GM18508 (cell line): Measurements from ENCODE around the gene EPHA2.

Experiments
- ATAC-seq: cut with Tn5 transposase; IDR thresholded peaks from one replicate; pipeline ENCODE4 v1.9.1; 2021; ENCODE audit warnings: moderate number of reproducible peaks; ENCODE audit not compliant: insufficient read depth, unreplicated experiment

Gene EPHA2

DNA sequence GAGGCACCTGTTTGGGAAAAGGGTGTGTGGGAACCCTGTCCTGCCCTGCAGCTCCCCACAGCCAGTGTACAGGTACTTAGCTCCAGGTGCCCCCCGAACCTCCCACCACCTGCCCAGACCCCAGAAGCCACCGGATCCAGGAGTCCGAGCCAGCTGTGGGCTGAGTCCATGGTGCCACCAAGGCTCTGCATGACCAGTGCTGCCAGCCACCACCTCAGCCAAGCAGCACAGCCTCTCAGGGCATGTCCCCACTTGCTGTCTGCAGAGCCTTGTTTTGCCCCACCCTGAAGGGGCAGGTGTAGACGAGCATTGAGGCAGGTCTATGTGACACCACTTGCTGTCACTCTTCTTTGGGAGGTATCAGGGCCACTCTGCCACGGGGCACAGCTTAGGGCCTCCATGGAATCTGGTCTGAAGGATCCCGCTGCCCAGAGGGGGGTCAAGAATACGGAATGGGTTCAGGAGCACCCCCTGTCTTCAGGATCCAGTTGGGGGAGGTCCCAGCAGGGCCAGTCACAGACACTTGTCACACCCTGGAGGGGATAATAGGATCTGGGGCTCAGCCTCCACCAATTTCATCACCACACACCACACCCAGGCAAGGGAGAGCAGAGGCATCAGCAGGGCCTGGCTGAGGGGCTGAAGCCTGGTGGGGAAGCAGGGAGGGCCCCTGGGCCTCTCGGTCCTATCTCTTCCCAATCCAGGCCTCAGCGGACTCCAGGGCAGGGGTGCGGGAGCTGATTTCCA lies 28.9 kb upstream of the EPHA2 start:
- ATAC-seq: no peak

DNA sequence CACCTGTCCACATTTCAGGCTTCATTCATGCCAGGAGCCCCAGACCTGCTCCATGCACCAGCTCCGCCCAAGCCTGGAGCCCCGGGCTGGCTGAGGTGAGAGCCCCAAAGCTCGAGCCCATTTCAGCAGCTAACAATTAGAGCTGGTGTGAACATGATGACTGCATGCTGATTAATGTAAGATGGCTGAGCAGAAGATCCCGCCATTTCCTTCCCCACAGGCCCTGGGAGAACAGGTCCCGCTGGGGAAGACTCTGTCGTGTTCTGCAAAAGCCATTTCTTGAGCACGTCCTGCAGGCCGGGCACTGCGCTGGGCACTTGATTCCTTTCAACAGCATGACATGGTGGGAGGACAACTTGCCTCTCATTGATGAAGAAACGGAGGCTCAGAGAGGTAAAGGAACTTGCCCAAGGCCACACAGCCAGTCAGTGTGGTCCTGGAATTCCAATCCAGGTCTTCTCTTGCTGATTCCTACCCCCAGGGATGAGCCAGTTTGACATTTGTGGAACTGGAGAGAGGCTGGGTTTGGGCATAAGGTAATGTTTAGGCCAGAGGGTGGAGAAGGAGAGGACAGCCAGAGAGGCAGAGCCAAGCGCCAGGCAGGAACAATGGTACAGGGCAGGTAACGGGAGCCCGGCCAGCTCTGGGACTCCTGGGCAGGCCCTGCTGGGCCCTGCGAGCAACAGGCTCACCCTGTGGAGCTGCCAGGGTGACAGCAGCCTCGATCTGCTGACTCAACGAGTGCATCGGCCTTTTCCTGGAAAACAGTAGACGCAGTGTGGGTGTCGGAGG lies 28.1 kb upstream of the EPHA2 start:
- ATAC-seq: no peak

DNA sequence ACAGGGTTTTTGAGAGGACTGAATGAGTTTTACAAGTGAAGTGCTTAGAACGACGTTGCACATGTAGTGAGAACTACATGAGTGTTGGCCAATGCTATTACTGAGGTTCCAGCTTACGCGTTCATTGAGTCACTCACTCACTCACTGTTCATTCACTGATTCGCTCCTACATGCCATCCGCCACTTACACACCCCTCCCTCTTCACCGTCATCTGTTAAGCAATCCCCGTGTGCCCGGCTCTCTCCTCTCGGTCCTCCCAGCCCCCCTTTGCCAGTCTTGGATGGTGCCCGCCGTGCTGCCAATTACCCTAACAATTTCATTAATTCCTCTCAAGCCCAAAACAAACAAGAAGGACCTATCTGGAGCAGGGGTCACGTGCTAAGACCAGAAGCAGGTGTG lies 27.3 kb upstream of the EPHA2 start:
- no peak for ATAC-seq

DNA sequence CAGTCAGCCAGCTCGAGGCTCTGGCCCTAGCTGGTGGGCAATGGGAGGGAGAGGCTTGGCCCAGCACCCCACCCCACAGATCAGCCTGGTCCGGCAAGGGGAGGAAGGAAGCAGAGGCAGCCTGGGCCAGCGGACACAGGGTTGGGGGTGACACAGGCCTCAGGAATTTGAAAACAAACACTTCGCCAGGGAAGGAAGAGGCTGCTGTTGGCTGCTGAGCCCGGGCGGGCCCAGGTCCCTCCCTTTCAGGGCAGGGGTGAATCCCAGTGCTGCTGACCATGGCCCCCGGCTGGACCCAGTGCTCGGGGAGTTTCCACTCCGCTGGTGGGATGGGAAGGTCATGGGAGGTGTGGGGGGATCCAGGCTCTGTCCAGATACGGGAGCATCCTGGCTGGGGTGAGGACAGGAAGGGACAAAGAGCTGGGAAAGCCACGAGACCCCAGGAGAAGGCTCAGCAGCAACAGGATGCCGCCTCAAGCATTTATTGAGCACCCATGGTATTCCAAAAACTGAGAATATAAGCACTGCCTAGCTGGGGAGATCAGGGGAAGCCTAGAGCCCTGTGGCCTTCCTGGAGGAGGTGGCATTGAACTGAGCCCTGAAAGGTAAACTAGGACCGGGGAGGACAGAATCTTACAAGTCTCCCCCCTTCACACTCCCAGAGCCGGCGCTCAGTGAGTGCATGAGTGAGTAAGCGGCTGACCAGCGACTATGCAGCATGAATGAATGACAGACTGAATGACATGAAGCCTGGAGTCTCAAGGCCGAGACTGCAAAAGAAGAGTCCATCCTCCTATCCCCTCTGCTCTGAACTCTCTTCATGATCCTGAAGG lies 26.2 kb upstream of the EPHA2 start:
- ATAC-seq: no peak

DNA sequence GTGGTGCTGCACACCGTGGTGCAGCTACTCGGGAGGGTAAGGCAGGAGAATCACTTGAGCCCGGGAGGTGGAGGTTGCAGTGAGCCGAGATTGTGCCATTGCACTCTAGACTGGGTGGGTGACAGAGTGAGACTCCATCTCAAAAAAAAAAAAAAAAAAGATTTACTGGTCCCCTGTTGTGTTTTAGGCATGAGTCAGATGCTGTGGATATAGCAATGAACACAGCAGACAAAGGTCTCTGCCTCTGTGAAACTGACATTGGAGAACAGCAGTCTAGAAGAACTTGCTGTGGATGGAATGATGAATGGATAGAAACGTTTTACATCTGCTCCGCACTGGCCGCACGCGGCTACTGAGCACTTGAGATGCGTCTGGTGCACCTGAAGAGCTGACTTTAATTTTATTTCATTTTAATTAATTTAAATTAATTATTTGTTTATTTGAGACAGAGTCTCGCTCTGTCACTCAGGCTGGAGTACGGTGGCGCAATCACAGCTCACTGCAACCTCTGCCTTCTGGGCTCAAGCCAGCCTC lies 24.5 kb upstream of the EPHA2 start:
- ATAC-seq: no peak

DNA sequence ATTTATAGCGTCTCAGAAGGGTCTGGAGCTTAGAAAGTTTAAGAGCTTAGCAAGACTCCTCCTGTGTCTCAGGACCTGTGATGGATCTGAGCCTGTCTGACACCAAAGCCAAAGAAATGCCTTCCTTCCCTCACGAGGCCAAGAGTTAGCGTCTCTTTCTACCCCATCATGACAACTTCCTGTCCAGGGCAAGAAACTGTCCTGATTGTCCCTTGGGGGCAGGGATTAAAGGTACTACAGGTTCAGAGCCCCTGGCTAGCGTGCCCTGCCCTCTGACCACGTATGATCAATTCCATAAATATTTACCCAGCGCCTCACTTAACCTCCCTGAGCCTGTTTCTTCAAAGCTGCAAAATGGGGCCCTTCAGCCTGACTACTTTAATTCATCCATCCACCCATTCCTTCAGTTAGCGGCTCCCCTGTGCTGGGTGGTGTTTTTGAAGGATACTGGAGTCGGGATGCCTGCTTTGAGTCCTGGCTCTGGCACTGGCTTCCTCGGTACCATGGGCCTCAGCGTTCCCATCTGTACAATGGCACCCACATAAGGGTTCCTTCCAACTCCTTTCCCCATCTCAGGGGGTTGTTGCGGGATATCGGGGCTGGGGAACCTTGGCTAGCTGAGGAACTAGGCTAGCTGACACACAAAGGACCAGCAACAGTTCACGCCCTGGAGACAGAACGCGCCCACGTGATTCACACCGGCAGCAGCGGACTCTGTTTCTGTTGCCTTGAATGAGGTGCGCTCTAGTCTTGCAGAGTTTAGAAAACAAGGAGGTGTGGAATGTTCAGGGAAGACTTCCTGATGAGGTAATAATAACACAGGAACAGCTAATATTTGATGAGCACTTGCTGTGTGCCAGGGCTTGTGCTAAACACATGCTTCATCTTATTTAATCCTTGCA lies 23.0 kb upstream of the EPHA2 start:
- ATAC-seq: no peak

DNA sequence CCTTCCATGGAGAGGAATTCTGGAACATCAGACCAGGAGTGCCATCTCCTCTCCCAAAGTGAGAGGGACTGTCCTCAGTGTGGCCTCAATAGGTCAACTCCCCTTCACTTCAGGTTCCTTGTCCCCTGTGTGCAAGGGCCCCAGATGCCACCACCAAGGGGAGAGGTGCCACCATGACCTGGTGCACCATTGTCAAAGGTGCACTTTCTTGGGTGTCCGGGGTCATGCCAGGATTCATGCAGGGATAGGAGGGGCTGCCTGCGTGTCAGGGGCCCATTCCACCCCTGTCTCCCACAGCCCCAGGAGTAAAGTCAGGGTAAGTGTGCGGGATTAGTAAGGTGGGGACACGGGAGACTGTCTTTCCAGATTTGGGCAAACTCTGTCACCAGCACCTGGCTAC lies 21.4 kb upstream of the EPHA2 start:
- ATAC-seq: no peak

DNA sequence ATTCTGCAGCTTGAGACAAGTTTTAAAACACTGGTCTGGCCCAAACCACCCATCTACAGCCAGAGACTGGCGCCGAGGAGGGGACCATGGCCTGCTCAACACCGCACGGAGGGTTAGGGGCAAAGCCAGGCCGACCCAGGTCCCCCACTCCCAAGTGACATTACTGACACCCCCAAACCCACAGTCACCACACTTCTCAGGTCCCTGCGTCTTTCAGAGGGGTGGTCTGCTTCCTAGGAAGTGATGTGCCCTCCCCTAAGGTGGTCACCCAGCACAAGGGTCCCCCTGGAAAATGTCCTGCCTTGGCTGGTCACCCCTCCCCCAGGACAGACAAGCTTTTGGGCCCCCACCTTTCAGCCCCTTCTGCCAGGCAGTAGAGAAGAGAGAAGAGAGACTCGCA lies 20.8 kb upstream of the EPHA2 start:
- ATAC-seq: no peak

DNA sequence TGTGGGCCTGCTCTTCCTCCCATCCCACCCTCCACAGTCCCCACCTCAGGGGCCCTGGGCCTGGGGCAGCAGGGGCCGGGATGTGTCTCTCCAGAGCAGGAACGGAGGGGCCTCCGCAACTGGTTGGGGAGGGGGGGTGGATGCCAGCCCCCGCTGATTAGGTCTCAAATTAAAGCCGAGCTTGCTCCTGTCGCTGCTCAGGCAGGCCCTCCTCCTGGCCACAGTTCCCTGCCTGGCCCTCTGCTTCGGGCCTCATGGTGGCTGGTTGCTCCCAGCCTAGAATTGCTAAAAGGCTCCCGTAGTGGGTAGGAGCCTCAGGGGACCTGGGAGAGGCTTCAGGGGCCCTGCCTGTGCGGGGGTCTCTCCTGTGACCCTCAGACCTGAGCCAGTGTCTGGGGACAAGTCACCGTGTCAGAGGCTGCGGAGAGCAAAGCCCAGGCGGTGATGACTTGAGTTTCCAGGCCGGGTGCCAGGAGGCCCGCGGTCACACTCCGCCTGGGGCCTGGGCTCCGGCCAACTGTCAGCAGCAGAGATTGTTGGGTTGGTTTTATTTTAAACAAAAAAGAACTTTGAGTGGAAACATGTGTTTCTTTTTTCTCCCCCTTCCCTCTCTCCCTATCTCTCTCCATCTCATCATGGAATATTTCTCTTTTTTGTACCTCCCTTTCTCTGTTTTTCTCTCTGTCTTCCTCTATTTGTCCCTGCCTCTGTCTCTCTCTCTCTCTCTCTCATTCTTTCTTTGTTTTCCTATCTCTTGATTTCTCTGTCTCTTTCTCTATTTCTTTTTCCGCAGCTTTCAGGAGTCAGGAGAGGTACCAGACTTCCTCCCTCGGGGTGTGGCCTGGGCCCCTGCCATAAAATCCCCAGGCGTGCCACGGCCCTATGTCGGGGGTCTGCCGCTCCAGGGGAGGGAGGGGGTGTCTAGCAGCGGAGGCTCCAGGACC lies 20.0 kb upstream of the EPHA2 start:
- no peak for ATAC-seq

DNA sequence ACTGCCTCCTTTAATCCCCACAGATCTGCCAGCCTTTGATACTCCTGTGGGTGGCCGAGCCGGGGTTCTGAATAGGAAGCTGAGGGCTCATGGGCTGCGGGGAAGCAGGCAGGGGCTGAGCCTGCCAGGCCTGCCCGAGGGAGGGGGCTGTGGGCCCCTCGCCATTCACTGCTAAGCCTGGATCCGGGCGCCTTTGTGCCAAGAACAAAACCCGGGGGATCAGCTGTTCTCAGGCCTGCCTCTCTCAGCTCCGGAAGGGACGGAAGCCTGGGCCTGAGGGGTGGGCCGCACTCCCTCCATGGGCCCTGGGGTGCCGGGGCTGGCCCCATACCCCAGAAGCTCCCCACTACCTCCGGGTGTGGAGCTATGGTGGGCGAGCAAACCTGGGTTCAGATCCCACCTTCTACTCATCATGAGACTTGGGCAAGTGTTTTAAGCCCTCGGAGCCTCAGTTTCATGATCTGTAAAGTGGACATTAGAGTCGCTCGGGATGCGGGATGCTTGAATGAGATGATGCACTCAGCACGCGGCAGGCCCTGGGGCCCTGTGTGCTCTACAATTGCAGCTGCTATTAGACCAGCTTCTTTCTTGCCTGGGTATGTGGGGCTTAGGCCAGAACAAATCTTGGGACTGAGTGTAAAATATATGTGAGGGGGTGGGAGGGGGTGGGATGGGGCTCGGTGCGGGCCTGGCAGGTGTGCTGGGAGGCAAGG lies 19.2 kb upstream of the EPHA2 start:
- ATAC-seq: no peak

DNA sequence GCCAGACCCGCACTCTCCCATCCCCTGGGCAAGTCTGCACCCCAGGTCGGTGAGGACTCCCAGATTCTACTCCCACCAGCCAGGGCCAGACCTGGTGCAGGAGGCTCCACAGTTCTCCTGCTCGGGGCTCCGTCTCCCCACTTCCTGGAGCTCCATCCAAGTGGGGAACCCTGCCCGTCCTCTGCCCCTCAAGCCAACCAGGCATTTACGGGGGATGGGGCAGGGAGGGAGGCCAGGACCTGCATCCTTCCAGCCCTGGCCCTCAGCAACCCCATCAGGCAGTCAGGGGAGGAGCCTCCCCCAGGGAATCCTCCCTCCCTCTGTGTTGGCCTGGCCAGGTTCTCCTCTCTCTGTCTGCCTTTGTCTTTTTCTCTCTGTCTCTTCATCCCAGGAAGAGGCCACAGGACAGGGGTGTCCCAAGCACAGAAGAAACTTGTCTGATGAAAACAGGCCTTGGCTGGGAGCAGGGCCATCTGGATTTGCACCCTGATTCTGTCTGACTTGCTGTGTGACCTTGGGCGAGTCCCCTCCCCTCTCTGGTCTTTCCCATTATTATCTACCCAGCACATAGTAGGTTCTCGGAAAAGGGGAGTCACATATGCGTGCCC lies 18.5 kb upstream of the EPHA2 start:
- no peak for ATAC-seq

DNA sequence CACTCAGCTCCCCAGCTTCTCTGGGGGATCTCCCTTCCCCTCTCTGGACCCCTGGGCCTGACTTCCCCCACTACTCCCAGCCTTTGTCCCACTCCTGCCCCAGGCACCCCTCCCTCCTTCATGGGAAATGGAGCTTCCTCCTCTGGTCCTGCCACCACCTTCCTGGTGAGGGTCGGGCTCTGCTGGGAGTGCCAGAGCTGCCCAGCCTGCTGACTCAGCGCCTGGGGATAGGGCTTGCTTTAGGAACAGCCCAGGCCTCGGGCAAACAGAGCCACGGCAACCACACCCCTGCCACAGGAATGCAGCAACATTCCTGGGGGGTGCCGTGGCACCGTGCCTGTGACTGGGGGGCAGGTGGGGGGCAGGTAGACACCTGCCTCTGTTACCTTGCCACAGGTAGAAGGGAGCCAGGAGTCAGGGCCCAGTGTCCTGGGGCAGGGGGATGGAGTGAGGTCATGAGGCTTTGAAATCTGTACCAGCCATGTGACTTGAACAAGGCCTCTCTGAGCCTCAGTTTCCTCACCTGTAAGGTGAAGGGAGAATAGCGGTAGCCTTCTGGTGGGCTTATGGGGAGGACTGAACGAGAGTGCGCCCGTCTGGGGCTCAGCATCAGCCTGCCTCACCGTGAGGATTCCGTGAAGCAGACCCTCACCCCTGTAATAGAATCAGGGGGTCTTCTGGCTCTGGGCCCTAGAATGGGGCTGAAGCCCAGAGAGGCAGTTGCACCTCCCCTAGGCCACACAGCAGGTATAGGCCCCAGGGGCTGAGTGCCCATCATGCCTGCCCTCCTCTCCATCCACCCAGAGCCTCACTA lies 17.8 kb upstream of the EPHA2 start:
- ATAC-seq: no peak

DNA sequence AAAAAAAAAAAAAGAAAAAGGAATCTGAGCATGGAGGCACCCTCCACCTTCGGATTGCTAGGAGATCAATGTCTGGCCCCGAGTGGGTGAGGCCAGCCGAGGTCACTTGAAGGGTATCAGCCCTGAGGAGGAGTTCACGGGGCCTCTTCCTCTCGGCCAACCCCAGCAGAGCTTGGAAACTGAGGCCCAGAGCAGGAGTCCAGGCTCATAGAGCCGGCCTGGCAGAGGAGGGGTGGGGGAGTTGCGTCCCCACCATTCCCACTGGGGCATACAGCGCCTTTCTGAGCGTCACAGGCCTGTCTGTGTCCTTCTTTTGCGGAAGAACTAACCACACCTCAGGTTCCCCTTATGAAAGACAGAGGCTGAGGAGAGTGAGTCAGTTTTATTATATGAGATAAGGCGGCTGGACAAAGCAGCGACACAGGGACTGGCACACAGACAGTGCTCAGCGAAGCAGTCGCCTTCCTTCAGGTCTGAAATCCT lies 17.1 kb upstream of the EPHA2 start:
- no peak for ATAC-seq

DNA sequence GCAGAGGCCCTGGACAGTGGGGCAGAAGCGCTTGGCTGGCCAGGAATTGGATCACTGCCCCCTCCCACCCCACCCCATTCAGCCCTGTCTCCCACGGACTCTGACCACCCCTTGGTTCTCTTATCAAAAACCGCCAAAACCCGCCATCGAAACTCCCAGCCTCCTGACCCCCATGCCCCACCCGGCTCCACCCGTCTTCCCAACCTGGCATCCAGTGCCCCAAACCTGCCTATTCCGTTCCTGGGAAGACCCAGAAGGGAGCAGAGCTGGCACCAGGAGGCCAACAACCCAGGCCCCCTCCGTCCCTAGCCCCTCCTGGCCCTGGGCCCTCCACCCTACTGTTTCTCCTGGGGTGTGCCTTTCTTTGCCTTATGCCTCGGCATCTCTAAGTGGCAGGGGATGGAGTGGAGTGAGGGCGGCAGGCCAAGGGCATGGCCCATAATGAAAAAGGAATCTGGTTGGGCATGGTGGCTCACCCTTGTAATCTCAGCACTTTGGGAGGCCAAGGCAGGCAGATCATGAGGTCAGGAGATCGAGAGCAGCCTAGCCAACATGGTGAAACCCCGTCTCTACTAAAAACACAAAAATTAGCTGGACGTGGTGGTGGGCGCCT lies 16.5 kb upstream of the EPHA2 start:
- ATAC-seq: no peak

DNA sequence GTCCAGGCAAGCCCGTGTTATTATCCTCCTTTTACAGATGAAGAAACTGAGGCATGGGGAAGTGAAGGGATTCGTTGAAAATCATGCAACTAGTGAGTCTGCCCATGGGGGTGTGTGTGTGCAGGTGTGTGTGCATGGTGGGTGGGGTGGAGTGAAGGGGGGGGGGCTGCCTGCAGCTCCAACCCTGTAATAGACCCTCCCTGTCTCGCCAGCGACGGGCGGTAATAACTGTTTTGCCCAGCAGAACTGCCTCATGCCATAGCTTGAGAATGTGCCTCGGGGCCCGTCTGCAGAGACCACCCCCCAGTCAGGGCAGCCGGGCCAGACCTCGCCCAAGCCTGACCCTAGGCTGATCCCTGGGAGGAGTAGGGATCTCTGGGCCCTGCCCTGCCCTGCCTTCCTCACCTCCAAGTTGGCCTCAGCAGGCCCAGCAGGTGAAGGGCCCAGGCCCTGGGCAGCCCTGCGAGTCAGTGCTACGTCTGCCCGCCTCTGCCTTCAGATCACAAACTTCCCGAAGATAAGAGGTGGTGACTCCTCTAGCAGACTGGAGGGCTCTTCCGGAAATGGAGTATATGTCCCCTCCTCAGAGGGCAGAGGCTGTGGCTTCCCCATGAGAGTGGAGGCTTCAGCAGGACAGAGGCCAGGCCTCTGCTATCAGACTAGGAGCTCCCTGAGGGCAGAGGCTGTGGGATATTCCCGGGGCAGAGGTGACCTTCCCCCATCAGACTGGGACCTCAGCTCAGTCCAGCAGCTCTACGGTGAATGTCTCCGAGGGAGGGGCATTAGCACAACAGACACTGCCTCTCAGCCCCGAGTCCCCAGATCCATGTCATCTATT lies 15.7 kb upstream of the EPHA2 start:
- no peak for ATAC-seq
